GM12872 (cell line): ENCODE results near the gene MTCL1.

Experiments
- CTCF ChIP-seq: IDR thresholded peaks from 3 replicates; pipeline ENCODE4 v1.5.1; 2011; ENCODE audit warnings: low read depth, mild to moderate bottlenecking, low read length, moderate library complexity; ENCODE audit not compliant: insufficient read depth

MTCL1 gene

GRCh38 chr18:8821531-8821930 lies 116.2 kb downstream of the MTCL1 start:
- no peak for TF ChIP-seq CTCF

GRCh38 chr18:8822643-8823042 lies 117.3 kb downstream of the MTCL1 start:
- TF ChIP-seq CTCF: no peak

- no peak for TF ChIP-seq CTCF
Observed at GRCh38 chr18:8823530-8823929, 118.2 kb downstream of the MTCL1 start.

GRCh38 chr18:8824846-8825245 lies 119.5 kb downstream of the MTCL1 start:
- no peak for TF ChIP-seq CTCF

- TF ChIP-seq CTCF: no peak
Observed at GRCh38 chr18:8825273-8825672, 119.9 kb downstream of the MTCL1 start.

GRCh38 chr18:8825729-8826375 lies 120.5 kb downstream of the MTCL1 start:
- no peak for TF ChIP-seq CTCF

GRCh38 chr18:8826514-8826913 lies 121.2 kb downstream of the MTCL1 start:
- no peak for TF ChIP-seq CTCF

- TF ChIP-seq CTCF: no peak
Observed at GRCh38 chr18:8826971-8827370, 121.6 kb downstream of the MTCL1 start.
